ENCODE measurements around the gene LYSET.

Gene LYSET

GRCh38 chr14:93175492-93175891, 9.6 kb upstream of the LYSET start:
- no peak for DNase-seq (ENCODE audit: low read depth)
- TF ChIP-seq, protein P1, sequence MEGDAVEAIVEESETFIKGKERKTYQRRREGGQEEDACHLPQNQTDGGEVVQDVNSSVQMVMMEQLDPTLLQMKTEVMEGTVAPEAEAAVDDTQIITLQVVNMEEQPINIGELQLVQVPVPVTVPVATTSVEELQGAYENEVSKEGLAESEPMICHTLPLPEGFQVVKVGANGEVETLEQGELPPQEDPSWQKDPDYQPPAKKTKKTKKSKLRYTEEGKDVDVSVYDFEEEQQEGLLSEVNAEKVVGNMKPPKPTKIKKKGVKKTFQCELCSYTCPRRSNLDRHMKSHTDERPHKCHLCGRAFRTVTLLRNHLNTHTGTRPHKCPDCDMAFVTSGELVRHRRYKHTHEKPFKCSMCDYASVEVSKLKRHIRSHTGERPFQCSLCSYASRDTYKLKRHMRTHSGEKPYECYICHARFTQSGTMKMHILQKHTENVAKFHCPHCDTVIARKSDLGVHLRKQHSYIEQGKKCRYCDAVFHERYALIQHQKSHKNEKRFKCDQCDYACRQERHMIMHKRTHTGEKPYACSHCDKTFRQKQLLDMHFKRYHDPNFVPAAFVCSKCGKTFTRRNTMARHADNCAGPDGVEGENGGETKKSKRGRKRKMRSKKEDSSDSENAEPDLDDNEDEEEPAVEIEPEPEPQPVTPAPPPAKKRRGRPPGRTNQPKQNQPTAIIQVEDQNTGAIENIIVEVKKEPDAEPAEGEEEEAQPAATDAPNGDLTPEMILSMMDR (conservative IDR thresholded peaks at IDR 0.05; ENCODE audit: low read depth, low read length), result no peak
- no peak overlapping the region for H3K4me3 ChIP-seq (ENCODE audit: low read length)

GRCh38 chr14:93183596-93184317, 1.4 kb upstream of the LYSET start:
- TF ChIP-seq, protein P1 (conservative IDR thresholded peaks at IDR 0.05; ENCODE audit: low read depth, low read length), result no peak
- no peak for DNase-seq (ENCODE audit: low read depth)
- peak overlapping the region; percentile 96 for H3K4me3 ChIP-seq (ENCODE audit: low read length)

GRCh38 chr14:93185349-93185720, 218 bp downstream of the LYSET start:
- H3K4me3 ChIP-seq (ENCODE audit: low read length), result peak overlapping the region; percentile 96
- TF ChIP-seq, protein P1 (conservative IDR thresholded peaks at IDR 0.05; ENCODE audit: low read depth, low read length), result no peak

DNA sequence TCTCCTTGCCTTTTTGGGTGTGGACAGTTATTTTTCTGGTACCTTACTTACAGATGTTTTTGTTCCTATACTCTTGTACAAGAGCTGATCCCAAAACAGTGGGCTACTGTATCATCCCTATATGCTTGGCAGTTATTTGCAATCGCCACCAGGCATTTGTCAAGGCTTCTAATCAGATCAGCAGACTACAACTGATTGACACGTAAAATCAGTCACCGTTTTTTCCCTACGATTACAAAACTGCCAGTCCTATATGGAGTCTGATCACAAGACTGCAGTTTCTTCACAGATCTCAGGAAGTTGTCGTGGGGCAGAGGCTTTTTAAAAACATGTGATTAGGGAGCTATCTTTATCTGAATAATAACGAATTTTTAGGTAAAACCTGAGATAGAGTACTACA, 1.3 kb downstream of the LYSET start:
- no peak overlapping the region for H3K4me3 ChIP-seq (ENCODE audit: low read length)
- TF ChIP-seq, protein P1 (conservative IDR thresholded peaks at IDR 0.05; ENCODE audit: low read depth, low read length), result no peak
- DNase-seq (ENCODE audit: low read depth), result no peak

More at GRCh38 chr14:93185349-93185720, 218 bp downstream of the LYSET start:
- DNase-seq (ENCODE audit: low read depth), result no peak

- no peak overlapping the region for H3K4me3 ChIP-seq (ENCODE audit: low read length)
- TF ChIP-seq, protein P1 (conservative IDR thresholded peaks at IDR 0.05; ENCODE audit: low read depth, low read length), result no peak
- DNase-seq (ENCODE audit: low read depth), result no peak
Observed at GRCh38 chr14:93186956-93187355, 1.8 kb downstream of the LYSET start.

DNA sequence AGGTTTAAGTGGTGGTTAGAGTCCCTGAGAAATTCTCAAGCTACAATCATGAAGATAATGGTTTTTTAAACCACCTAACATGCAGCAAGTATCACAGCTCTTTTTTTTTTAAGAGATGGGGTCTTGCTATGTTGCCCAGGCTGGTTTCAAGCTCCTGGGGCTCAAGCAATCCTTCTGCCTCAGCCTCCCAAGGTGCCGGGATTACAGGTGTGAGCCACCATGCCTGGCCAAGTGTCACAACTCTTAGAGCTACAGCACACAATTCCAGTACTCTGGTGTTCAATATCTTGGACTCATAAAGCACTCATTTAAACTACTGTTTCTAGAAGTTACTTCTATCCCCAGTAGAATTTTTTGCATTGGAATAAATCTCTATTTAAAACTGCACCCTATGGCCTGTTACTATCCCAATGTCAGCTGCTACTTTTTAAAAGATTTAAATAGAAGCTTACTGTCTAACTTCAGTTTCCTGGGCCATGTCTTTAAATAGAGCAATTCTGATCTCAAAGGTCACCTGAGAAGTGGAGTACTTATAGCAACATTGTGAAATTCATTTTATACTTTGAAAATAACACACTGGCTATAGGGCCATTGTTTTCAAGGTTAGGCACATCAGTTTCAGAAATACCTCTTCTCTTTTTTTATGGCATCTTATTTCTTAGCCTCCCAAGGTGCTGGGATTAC, 10.3 kb downstream of the LYSET start:
- no peak for DNase-seq (ENCODE audit: low read depth)
- no peak overlapping the region for H3K4me3 ChIP-seq (ENCODE audit: low read length)
- TF ChIP-seq, protein P1 (conservative IDR thresholded peaks at IDR 0.05; ENCODE audit: low read depth, low read length), result no peak

DNA sequence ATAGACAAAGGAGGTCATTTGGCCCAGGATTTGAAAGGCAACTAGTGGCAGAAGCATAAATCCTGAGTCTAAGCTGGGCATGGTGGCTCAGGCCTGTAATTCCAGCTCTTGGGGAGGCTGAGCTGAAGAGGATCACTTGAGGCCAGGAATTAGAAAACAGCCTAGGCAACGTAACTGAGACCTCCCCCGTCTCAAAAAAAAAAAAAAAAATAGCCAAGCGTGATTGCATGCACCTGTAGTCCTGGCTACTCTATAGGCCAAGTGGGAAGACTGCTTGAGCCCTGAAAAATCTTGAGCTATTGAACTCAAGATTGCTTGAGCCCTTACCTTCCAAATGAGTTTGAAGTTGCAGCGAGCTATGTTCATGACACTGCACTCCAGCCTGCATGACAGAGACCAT, 13.9 kb downstream of the LYSET start:
- no peak for DNase-seq (ENCODE audit: low read depth)
- H3K4me3 ChIP-seq (ENCODE audit: low read length), result no peak overlapping the region
- TF ChIP-seq, protein P1 (conservative IDR thresholded peaks at IDR 0.05; ENCODE audit: low read depth, low read length), result no peak
